HFF-Myc (cell line): ENCODE data around the gene POLRMT.
"Not testable (repeated sequence)": the region's sequence is repeated elsewhere in the genome, so short reads cannot be mapped to it uniquely, and the experiment has no call there.

Experiments used
- DNase-seq: peaks from one replicate; pipeline ENCODE4 v3.0.0-alpha.2; 2011; ENCODE audit warnings: low read depth; ENCODE audit errors: extremely low read depth
- H3K4me3 ChIP-seq: replicated peaks from 2 replicates; pipeline ENCODE4 v1.5.1; 2011; ENCODE audit warnings: low read depth, mild to moderate bottlenecking, control low read depth, low read length
- CTCF ChIP-seq: IDR thresholded peaks from 2 replicates; pipeline ENCODE4 v1.5.1; 2012; ENCODE audit warnings: mild to moderate bottlenecking, low read depth, low read length, control low read depth; ENCODE audit errors: missing control alignments

The POLRMT gene

DNA sequence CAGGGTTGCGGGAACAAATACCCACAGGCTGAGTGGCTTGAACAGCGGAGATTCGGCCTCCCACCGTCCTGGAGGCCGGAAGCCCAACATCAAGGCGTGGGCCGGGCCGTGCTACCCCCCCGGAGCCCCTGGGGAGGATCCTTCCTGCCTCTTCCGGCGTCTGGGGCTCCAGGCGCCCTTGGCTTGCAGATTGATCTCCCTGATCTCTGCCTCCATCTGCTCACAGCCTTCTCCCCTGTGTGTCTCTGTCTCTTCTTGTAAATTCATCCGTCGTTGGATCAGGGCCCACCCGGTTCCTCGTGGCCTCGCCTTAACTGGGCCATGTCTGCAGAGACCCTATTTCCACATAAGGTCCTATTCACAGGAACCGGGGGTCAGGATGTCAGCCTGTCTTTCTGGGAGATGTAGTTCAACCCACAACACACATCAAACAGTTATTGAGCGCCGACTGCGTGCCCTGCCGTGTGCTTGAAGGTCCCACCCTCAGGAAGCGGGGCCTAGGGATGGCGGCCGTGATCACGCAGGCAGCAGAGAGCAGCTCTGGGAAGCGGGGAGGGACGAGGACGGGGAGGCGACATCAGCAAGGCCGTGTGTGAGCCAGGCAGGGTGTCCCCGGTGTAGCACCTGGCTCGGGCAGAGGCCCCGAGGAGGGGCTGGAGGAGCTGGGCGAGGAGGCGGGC is 22.4 kb downstream of the POLRMT start:
- no peak overlapping the region for H3K4me3 ChIP-seq
- no peak for TF ChIP-seq CTCF
- no peak for DNase-seq

DNA sequence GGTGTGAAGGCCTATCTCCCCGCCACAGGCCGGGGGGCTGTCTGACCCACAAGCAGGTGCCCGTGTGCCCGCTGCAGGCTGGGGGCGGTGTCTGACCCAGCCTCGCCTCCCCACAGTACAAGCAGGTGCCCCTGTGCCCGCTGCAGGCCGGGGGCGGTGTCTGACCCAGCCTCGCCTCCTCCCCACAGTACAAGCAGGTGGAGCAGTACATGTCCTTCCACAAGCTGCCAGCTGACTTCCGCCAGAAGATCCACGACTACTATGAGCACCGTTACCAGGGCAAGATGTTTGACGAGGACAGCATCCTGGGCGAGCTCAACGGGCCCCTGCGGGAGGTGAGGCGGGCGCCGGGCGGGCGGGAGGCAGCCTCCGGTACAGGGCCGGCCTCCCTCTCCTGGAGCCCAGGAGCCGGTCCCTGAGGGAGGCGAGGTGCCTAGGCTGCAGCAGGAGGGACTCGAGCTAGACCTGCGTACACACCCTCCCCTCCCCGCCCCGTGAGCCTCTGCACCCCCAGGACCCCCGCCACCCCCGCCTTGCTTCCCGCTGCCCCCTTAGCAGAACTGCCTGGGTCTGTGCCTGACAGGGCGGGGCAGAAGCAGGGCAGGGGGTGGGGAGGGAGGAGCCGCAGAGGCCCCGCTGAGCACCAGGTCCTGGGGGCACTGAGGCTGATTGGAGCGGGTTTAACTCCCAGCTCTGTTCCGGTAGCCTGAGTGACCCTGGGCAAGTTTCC is 23.1 kb downstream of the POLRMT start:
- no peak overlapping the region for H3K4me3 ChIP-seq
- no peak for TF ChIP-seq CTCF
- no peak for DNase-seq

DNA sequence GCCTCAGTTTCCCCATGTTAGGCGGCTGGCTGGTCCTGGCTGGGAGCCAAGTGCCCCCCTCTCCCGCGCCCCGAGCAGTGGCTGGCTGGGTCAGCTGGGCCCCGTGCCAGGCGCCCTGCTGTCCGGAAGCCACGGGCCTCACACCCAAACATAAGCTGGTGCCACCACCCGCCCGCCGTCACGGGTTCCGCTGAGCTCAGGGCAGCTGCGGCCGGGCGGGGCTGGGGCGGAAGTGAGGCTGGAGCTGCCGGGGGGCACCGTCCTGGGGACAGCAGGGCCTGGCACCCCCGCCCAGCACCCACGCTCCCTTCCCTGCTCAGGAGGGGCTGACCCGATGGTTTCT is 24.4 kb downstream of the POLRMT start:
- no peak overlapping the region for H3K4me3 ChIP-seq
- DNase-seq: no peak
- no peak for TF ChIP-seq CTCF

DNA sequence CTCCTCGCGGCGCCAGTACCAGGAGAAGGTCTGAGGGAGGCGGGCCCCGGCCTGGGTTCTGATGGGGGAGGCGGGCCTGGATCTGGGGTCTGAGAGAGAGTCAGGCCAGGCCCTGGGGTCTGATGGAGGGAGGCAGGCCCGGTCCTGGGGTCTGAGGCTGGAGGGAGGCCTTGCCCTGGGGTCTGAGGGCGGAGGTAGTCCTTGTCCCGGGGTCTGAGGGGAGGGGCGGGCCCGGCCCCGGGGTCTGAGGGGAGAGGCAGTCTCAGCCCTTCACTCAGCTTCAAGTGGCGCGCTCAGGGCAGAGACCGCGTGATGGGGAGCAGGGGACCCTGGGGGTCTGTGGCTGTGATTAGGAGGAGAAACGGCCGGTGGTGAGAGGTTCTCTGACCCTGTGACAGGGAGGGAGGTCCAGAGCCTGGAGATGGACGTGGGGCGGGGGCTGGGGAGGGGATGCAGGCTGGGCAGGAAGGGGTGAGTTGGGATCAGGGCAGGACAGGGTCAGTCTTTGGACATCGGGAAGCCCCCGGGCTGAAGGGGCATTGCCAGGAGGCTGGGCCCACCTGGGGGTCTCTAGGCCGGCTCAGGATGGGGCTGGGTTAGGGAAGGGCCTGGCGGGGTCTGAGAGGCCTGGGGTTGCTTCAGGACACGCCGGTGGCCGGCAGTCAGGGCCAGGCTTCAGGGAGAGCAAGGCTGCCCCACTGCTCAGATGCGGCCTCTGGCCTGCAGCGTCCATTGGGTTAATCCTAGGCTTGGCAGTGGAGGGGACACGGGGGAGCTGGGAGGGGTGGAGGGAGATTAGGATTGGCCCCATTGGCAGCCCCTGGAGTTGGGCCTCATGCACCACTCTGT is 25.0 kb downstream of the POLRMT start:
- H3K4me3 ChIP-seq: no peak overlapping the region
- DNase-seq: no peak

GRCh38 chr19:607301-608154 is 25.8 kb downstream of the POLRMT start:
- no peak for TF ChIP-seq CTCF
- no peak for DNase-seq
- no peak overlapping the region for H3K4me3 ChIP-seq

More for the DNA sequence above, 25.0 kb downstream of the POLRMT start:
- TF ChIP-seq CTCF: no peak

- H3K4me3 ChIP-seq: not testable (repeated sequence)
These were observed 28.0 kb downstream of the POLRMT start for GRCh38 chr19:605061-605971.

More at GRCh38 chr19:605061-605971, 28.0 kb downstream of the POLRMT start:
- DNase-seq: not testable (repeated sequence)
